ENCODE results near the gene THEM5. TPM values are rescaled to one million over a fixed set of nuclear protein-coding genes. Genes with fewer than 3 reads are reported as not detected.

Gene THEM5
- total and polyA plus RNA-seq, 10 donors: 0.47 TPM; not detected in 9

DNA sequence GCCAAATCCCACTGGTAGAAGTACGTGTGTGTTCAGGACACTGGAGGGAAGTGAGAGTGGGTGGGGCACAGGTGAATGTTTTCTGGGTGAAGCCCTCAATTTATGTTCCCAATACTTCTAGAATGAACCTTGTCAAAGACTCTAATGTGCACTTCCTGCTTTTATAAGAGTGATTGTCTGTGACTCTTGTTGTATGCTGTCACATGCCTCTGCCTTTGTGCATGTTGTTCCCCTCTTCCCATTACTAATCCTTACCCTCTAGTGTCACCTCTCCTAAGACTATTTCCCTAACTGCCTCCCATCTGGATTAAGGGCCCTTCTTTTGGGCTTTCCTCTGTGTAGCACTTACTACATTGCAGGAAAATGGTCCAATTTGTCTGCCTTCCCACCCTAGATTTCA is 45.7 kb downstream of the THEM5 start:
- H3K9me3 ChIP-seq: no peaks in the 10 kb centered on the region
- H3K4me1 ChIP-seq: no peaks in the 10 kb centered on the region
- no peak overlapping the region for H3K4me3 ChIP-seq
- TF ChIP-seq POLR2A (IDR thresholded peaks at IDR 0.05) (no peak), POLR2AphosphoS5 (IDR thresholded peaks at IDR 0.05) (no peak)
- TF ChIP-seq, protein P1, sequence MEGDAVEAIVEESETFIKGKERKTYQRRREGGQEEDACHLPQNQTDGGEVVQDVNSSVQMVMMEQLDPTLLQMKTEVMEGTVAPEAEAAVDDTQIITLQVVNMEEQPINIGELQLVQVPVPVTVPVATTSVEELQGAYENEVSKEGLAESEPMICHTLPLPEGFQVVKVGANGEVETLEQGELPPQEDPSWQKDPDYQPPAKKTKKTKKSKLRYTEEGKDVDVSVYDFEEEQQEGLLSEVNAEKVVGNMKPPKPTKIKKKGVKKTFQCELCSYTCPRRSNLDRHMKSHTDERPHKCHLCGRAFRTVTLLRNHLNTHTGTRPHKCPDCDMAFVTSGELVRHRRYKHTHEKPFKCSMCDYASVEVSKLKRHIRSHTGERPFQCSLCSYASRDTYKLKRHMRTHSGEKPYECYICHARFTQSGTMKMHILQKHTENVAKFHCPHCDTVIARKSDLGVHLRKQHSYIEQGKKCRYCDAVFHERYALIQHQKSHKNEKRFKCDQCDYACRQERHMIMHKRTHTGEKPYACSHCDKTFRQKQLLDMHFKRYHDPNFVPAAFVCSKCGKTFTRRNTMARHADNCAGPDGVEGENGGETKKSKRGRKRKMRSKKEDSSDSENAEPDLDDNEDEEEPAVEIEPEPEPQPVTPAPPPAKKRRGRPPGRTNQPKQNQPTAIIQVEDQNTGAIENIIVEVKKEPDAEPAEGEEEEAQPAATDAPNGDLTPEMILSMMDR (IDR thresholded peaks at IDR 0.05 in 8 of 11, conservative IDR thresholded peaks at IDR 0.05 in 3 of 11): no peak
- no peak overlapping the region for H3K27ac ChIP-seq
- H3K27me3 ChIP-seq (replicated peaks in 1 of 7): no peaks in the 10 kb centered on the region
- WGBS, 5 donors: 32 to 67% (median 45%) methylated on average over 1 of the region's 1 CpG
- intact Hi-C loops (cut with DNase I; ENCODE audit: low total_unique reads): no loop called here
- no peaks in the 10 kb centered on the region for H3K36me3 ChIP-seq
- DNase-seq: no peak

DNA sequence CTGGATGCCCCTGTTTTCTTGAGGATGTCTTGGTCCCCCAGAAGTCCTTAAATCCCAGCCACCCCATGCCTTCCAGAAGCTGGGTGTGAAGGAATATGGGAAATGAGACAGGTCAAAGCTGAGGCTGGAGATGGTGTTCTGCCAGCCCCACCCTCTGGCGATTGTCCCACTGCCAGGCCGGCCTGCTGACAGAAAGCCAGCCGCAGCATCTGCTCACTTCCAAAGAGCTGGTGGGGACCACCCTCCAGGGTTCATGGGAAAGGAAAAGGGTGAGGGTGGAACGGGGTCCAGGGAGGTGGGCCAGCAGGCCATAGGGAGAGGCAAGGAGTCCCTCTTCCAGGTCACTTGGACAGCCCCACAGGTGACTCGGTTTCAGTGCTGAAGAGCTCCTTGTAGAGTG is 46.4 kb downstream of the THEM5 start:
- TF ChIP-seq POLR2A (IDR thresholded peaks at IDR 0.05) (no peak), POLR2AphosphoS5 (IDR thresholded peaks at IDR 0.05) (no peak)
- TF ChIP-seq, protein P1 (IDR thresholded peaks at IDR 0.05 in 8 of 11, conservative IDR thresholded peaks at IDR 0.05 in 3 of 11): no peak
- Histone ChIP-seq H3K27ac (no peak overlapping the region), H3K4me3 (no peak overlapping the region), H3K27me3 (replicated peaks in 1 of 7) (peaks cover 0 to 3% (median 0%) of the 10 kb centered on the region in 7 donors), H3K36me3 (no peaks in the 10 kb centered on the region), H3K4me1 (no peaks in the 10 kb centered on the region), H3K9me3 (no peaks in the 10 kb centered on the region)
- intact Hi-C loops (cut with DNase I; ENCODE audit: low total_unique reads): no loop called here
- DNase-seq: no peak
- WGBS, 5 donors: 79 to 90% (median 87%) methylated on average over 5 of the region's 5 CpGs

DNA sequence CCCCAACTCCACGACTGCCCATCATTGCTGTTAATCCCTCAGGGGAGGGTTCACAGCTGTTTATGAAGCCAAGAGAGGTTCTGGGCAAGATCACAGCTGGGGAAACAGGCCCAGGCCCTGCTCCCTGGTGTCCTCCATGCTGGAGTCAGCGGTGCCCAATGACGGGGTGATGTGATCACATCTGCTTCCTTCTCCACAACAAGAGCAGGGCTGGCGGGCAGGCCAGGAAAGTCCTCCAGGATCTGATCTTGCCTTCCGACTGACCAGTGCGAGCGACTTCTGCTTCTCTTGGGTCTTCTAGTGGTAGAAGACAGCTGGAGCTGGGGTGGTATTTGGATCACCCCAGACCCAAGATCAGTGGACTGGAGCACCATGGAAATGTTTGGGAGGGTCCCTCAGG is 47.3 kb downstream of the THEM5 start:
- Histone ChIP-seq H3K4me3 (no peak overlapping the region), H3K27ac (no peak overlapping the region), H3K4me1 (no peaks in the 10 kb centered on the region), H3K36me3 (no peaks in the 10 kb centered on the region), H3K27me3 (replicated peaks in 1 of 7) (peaks cover 0 to 13% (median 0%) of the 10 kb centered on the region in 7 donors), H3K9me3 (no peaks in the 10 kb centered on the region)
- DNase-seq: no peak
- intact Hi-C loops (cut with DNase I; ENCODE audit: low total_unique reads): no loop called here
- TF ChIP-seq, protein P1 (IDR thresholded peaks at IDR 0.05 in 8 of 11, conservative IDR thresholded peaks at IDR 0.05 in 3 of 11): no peak
- TF ChIP-seq POLR2AphosphoS5 (IDR thresholded peaks at IDR 0.05) (no peak), POLR2A (IDR thresholded peaks at IDR 0.05) (no peak)
- 67 to 93% (median 84%) methylated on average over 5 to 7 of the region's 7 CpGs for WGBS, 5 donors

DNA sequence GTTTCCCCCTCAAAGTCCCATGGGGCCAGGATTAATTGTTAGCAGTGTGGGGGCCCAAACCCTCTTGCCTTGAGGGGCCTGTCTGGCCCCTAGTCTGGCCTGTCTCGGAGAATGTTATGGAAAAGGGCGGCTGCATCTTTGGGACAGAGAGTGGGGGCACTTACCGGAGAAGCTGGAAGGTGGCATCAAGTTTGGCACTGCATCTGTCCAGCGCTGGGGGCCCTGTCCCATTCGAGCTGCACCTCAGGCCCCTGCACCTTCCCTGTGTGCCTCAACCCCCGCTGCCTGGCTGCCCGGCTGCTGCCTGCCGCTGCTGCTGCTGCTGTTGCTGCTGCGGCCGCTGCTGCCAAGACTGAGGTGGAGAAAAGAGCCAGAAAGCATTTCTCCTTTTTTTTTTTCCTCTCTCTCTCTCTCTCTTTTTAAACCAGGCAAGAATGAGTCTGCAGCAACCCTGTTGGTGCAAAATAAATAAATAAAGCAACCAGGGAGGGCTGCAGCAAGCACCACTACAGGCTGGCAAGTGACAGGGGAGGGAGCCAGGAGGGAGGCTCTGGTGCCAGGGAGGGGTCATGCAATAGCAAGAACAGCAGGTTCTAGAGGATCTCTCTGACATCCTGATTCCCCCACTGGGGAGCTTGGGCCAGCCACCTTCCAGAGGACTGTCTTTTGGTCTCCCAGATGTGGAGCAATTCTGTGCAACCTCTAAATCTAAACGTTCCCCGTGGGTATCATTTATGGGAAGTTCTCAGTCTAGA is 48.3 kb downstream of the THEM5 start, which contains the start of gene LINGO4:
TSS of gene LINGO4 (minus strand) at position 354 of the 755 bp plus-strand sequence. CDS start 2,715 bp downstream, outside the sequence.
- Histone ChIP-seq H3K27me3 (replicated peaks in 1 of 7) (peaks cover 0 to 22% (median 0%) of the 10 kb centered on the region in 7 donors), H3K4me1 (peaks cover 0 to 6% (median 0%) of the 10 kb centered on the region in 6 donors), H3K9me3 (no peaks in the 10 kb centered on the region), H3K27ac (no peak within 1 kb of the TSS), H3K36me3 (no peaks in the 10 kb centered on the region), H3K4me3 (no peak within 1 kb of the TSS)
- intact Hi-C loops (cut with DNase I; ENCODE audit: low total_unique reads): no loop called here
- TF ChIP-seq POLR2AphosphoS5 (IDR thresholded peaks at IDR 0.05) (no peak), POLR2A (IDR thresholded peaks at IDR 0.05) (no peak)
- TF ChIP-seq, protein P1 (IDR thresholded peaks at IDR 0.05 in 8 of 11, conservative IDR thresholded peaks at IDR 0.05 in 3 of 11): no peak
- no peak for DNase-seq
- 71 to 86% (median 76%) methylated on average over 10 to 12 of the region's 12 CpGs for WGBS, 5 donors

Measured in spleen (tissue), 11 donors.